Epithelial cell of prostate (primary cell): ENCODE data around the gene MGME1.
A peak's percentile ranks its signal among the peaks of the same experiment; 100 is the strongest.

Experiments used
- DNase-seq: peaks from one replicate; pipeline ENCODE4 v3.0.0-alpha.2; 2011; ENCODE audit warnings: low read depth, low spot score
- H3K27ac ChIP-seq: fragments of 450-650 bp; 2 replicates; pipeline ENCODE4 v1.5.1; 2017; ENCODE audit warnings: mild to moderate bottlenecking

The MGME1 gene

DNA sequence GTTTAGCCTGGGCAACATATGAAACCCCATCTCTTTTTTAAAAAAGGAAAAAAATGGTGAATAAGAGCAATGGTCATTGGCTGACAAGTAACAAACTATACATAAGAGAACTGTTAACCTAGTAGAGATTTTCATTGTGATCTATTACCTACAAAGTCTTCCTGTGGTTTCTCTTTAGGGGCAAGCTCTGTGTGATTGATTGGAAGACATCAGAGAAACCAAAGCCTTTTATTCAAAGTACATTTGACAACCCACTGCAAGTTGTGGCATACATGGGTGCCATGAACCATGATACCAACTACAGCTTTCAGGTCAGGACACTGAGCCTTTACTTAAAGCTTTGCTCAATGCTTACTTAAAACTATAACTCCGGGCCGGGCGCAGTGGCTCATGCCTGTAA, 19.2 kb downstream of the MGME1 start:
- no peak for DNase-seq
- no peak overlapping the region for H3K27ac ChIP-seq

GRCh38 chr20:17990278-17990972, 21.6 kb downstream of the MGME1 start:
- DNase-seq, result no peak

GRCh38 chr20:17992224-17992637, 23.4 kb downstream of the MGME1 start:
- H3K27ac ChIP-seq, result no peak overlapping the region
- DNase-seq, result no peak

More at GRCh38 chr20:17990278-17990972, 21.6 kb downstream of the MGME1 start:
- H3K27ac ChIP-seq, result no peak overlapping the region

DNA sequence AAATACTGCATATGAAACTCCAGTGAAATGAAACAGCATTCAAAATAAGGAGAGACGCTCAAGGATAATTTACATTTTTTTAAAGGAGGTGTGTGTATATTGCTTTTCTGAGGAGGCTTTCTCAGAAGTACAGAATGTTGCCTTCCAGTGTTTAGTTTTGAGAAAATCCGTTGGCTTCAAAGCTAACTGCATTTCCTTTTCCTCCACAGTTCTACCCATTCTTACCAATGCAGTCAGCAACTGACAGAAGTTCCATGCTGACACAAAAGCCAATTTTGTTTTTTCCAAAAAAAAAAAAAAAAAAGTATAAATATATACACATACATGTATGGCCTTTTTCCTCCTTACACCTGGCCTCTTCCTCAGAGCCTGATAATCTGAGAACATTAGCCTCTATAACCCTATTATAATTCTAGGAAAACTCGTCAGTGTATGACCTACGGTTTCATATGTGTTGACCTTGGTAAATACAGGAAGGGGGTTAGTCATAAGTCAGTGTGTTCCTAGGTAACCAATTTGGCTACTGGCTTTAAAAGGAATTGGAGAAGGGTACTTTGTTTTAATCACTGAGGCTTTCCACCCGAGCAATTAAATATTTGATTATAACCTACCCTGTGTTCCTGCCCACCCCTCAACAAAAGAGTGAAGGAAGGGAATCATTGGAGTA, 24.2 kb downstream of the MGME1 start:
- no peak for DNase-seq
- no peak overlapping the region for H3K27ac ChIP-seq

GRCh38 chr20:17993546-17993945, 24.7 kb downstream of the MGME1 start:
- no peak overlapping the region for H3K27ac ChIP-seq
- DNase-seq, result no peak

DNA sequence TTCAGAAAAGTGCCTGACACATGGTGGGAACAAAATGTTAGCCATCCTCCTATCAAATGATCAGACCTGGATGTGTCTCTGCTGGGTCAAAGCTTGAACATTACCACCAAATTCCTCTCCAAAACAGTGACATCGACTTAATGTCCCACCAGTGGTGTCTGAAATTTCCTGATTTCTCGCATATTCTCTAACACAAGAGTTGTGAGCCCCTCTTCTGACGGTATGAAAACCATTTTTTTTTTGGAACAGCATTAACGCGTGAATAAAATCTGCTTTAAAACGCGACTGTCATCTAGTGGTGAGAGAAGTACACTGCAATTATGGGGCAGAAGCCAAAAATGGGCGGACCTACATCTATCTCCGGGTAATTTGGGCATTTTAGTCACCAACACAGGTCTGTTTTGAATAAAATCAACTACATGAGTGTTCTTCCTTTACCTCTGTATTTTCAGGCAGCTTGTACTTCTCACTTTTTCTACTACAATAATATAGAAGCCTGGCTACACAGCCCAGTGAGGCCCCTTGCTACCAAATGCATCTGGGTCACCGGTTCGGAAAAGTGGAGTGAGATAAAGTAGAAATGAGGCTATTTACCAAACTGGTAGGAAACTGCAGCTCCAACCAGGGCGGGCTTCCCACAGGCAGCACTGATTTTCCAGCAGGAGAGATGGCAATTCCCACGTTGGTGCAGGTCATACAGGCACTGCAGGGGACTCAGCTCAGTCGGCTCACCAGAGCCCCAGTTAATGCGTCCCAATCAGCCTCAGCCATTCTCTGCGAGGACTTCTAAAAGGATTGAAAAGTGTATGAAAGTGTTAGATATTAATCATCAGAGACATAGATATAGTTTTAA, 27.4 kb downstream of the MGME1 start:
- no peak for DNase-seq
- H3K27ac ChIP-seq, result no peak overlapping the region

DNA sequence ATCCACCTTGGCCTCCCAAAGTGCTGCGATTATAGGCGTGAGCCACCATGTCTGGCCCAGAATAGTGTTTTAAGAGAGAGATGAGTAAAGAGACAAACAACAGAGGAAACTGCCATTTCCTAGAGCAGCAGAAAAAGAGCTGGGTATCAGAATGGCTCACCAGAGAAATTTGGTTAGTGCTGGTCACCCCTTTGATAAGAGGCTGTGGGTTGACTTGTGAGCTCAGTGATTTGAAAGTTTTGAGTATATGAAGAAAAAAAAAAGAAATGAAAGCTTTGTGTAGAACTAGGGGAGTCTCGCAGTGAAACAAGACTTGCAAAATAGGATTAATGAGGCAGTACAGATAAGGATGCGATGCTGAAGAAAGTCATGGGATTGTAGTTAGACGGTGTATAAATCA, 29.6 kb downstream of the MGME1 start:
- no peak overlapping the region for H3K27ac ChIP-seq
- DNase-seq, result no peak

DNA sequence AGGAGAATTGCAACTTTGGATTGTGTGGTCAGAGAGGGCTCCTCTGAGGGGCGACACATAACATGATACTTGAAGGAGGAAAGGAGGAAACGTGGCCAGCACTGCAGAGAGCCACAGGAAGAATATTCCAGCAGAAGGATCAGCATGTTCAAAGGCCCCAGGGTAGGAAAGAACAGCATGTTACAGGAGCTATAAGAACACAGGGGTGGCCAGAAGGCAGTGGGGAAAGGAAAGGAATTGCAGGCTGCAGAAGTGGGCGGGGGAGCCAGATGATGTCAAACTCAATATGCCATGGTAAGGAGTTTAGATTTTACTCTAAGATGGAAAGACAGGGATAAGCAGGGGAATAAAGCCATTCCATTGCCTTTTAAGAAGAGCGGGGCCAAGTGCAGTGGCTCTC, 30.7 kb downstream of the MGME1 start:
- DNase-seq, result no peak
- H3K27ac ChIP-seq, result no peak overlapping the region

DNA sequence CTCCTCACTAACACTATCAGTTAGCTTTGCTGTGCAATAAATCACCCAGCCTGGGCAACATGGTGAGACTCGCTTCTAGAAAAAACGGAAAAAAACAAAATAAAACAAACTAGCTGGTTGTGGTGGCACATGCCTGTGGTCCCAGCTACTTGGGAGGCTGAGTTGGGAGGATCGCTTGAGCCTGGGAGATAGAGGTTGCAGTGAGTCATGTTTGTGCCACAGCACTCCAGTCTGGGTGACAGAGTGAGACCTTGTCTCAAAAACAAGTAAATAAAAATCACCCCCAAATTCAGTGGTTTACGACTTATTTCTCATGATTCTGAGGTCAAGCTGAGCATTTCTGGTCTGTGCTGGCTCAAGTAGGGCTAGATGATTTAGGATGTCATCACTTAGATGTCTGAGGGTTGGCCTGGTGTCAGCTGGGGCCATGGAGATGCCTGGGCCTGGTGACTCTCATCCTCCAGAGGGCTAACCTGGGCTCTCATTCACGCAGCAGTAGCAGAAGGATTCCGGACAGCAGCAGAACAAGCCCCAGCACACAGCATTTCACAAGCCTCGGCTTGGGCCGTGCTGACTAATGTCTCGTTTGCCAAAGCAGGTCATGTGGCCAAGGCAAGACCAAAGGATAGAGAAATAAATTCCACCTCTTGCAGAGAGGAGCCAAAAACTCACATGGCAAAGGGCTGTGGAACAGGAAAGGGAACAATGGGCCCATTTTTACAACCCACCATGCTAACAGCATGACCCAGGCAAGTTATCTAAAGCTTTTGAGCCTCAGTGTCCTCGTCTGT, 32.5 kb downstream of the MGME1 start:
- H3K27ac ChIP-seq, result peak overlapping the region; percentile 86
- DNase-seq, result peak; percentile 87

GRCh38 chr20:18003897-18004296, 35.1 kb downstream of the MGME1 start:
- no peak overlapping the region for H3K27ac ChIP-seq
- DNase-seq, result no peak

DNA sequence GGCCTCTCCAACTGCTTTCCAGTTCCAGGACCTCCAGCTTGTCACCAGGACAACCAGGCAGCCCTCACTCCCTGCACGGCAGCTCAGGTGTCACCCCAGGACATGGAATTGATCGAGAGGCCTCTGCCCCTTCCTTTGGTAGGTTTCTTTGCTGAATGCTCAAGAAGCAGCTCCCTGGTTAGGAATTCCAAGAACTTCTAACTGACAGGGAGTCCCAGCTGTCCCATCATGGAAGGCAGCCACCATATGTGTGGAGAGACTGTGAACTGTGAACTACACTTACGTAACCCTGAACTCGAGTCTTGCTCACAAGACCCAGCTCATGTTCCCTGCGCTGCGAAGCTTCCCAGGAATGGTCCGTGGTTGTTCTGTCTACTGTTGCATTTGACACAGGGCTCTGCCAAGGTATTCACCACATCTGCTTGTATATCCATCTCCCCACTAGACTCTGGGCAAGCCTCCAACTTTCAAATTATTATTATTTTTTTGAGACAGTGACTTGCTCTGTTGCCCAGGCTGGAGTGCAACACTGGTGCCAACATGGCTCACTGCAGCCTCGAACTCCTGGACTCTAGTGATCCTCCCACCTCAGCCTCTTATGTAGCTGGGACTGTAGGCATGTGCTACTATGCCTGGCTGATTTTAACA, 35.7 kb downstream of the MGME1 start:
- DNase-seq, result no peak
- H3K27ac ChIP-seq, result no peak overlapping the region

GRCh38 chr20:18005170-18005989, 36.6 kb downstream of the MGME1 start:
- no peak overlapping the region for H3K27ac ChIP-seq
- DNase-seq, result no peak

DNA sequence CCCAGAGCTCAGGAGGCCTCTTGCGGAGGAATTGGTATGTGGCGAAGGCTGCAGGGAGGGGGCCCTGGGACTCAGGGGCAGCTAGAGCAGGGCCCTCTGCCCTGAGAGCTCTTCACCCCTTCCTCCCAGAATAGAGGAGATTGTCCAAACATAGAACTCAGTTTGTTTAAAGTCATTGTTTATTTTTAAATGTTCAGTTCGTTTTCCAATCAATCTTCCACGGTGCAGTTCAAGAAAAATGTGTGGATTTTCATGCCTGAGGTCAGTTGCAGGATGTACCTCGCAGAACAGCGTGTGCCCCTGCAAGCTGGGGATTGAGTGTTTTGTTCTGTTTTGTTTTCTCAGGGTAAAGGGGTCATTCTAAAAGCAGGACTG, 37.2 kb downstream of the MGME1 start:
- no peak for DNase-seq
- H3K27ac ChIP-seq, result no peak overlapping the region

- DNase-seq, result no peak
- no peak overlapping the region for H3K27ac ChIP-seq
Measured at GRCh38 chr20:18006684-18007083, 37.9 kb downstream of the MGME1 start.

GRCh38 chr20:18007534-18008292, 38.9 kb downstream of the MGME1 start:
- no peak overlapping the region for H3K27ac ChIP-seq
- DNase-seq, result no peak

DNA sequence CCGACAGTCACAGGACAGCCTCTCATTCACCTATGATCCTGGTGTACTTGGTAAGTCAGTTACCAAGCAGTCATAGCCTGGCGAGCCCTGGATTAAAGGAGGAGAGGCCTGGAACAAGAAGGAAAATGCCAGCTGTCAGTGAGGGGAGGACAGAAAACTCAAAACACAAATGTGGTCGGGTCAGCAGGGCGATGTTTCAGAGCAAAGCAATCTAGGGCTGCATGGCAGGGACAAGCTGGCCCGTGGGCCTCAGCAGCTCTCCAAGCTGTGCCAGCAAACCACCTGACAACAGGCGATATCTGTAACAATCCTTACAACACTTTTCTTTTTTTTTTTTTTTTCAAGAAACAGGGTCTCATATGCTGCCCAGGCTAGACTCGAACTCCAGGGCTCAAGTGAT, 40.3 kb downstream of the MGME1 start:
- H3K27ac ChIP-seq, result no peak overlapping the region
- no peak for DNase-seq

GRCh38 chr20:18011482-18011881, 42.7 kb downstream of the MGME1 start:
- DNase-seq, result no peak
- H3K27ac ChIP-seq, result no peak overlapping the region

- no peak for DNase-seq
- H3K27ac ChIP-seq, result no peak overlapping the region
Measured at GRCh38 chr20:18011951-18012645, 43.3 kb downstream of the MGME1 start.
